ENCODE measurements around the gene ANKH. TPM values are rescaled to one million over a fixed set of nuclear protein-coding genes. Genes with fewer than 3 reads are reported as not detected.

Gene ANKH
- total and polyA plus RNA-seq, 2 of the 13 experiments (the other 11 are each of a cell fraction or from before 2014, with no cell fraction given): 25.0 to 36.0 TPM

- no peak for TF ChIP-seq YY1 (IDR thresholded peaks at IDR 0.05; ENCODE audit: insufficient read depth, insufficient replicate concordance, low read depth, low read length)
- TF ChIP-seq MIER2 (CRISPR knock-in tag; IDR thresholded peaks at IDR 0.05): no peak
- TF ChIP-seq NFE2 (CRISPR knock-in tag; IDR thresholded peaks at IDR 0.05): no peak
- TF ChIP-seq ZSCAN22 (CRISPR knock-in tag; IDR thresholded peaks at IDR 0.05): no peak
- no peak for TF ChIP-seq HOXA9 (CRISPR knock-in tag; IDR thresholded peaks at IDR 0.05; ENCODE audit: borderline replicate concordance)
- TF ChIP-seq ZFP36 (IDR thresholded peaks at IDR 0.05; ENCODE audit: borderline replicate concordance, low read depth, low read length, partially characterized antibody): no peak
- TF ChIP-seq NFIB (CRISPR knock-in tag; IDR thresholded peaks at IDR 0.05; ENCODE audit: borderline replicate concordance): no peak
- no peak for TF ChIP-seq ZNF746 (CRISPR knock-in tag; IDR thresholded peaks at IDR 0.05)
- TF ChIP-seq ZNF431 (CRISPR knock-in tag; IDR thresholded peaks at IDR 0.05; ENCODE audit: borderline replicate concordance, low read depth): no peak
- TF ChIP-seq NRL (CRISPR knock-in tag; IDR thresholded peaks at IDR 0.05; ENCODE audit: borderline replicate concordance): no peak
- TF ChIP-seq KLF9 (CRISPR knock-in tag; IDR thresholded peaks at IDR 0.05; ENCODE audit: low read depth): no peak
- TF ChIP-seq MLLT10 (CRISPR knock-in tag; IDR thresholded peaks at IDR 0.05): no peak
- no peak for TF ChIP-seq ZNF543 (CRISPR knock-in tag; IDR thresholded peaks at IDR 0.05)
- TF ChIP-seq ZSCAN30 (CRISPR knock-in tag; IDR thresholded peaks at IDR 0.05): no peak
- TF ChIP-seq, protein P1, sequence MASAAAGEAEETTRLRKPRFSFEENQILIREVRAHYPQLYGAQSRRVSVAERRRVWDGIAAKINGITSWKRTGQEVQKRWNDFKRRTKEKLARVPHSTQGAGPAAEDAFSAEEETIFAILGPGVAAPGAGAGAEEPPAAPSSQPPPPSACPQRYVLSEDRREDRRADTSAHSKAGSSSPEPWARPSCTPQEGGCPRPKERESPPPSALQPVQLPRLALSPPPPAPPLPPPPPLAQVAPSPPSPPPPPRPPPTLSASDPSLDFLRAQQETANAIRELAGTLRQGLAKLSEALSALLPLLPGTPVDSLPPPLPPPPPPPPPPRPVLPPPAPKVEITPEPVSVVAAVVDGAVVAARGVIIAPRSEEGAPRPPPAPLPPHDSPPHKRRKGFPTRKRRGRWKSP (CRISPR knock-in tag; IDR thresholded peaks at IDR 0.05): 0 out of 2 replicates have a peak, but pooled peaks have one; percentile 31
- TF ChIP-seq BHLHE40 (IDR thresholded peaks at IDR 0.05; ENCODE audit: low read length): no peak
- TF ChIP-seq ZNF530 (CRISPR knock-in tag; IDR thresholded peaks at IDR 0.05; ENCODE audit: low read depth): no peak
- no peak for TF ChIP-seq CHD4 (IDR thresholded peaks at IDR 0.05; ENCODE audit: borderline replicate concordance, low read length)
- TF ChIP-seq ZNF772 (CRISPR knock-in tag; IDR thresholded peaks at IDR 0.05): no peak
- no peak for TF ChIP-seq SIX1 (CRISPR knock-in tag; IDR thresholded peaks at IDR 0.05; ENCODE audit: borderline replicate concordance)
- TF ChIP-seq, protein P2, sequence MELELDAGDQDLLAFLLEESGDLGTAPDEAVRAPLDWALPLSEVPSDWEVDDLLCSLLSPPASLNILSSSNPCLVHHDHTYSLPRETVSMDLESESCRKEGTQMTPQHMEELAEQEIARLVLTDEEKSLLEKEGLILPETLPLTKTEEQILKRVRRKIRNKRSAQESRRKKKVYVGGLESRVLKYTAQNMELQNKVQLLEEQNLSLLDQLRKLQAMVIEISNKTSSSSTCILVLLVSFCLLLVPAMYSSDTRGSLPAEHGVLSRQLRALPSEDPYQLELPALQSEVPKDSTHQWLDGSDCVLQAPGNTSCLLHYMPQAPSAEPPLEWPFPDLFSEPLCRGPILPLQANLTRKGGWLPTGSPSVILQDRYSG (CRISPR knock-in tag; IDR thresholded peaks at IDR 0.05): no peak
- TF ChIP-seq ZUFSP (CRISPR knock-in tag; IDR thresholded peaks at IDR 0.05; ENCODE audit: borderline replicate concordance): no peak
- TF ChIP-seq EED (CRISPR knock-in tag; IDR thresholded peaks at IDR 0.05): no peak
- TF ChIP-seq, protein P3, sequence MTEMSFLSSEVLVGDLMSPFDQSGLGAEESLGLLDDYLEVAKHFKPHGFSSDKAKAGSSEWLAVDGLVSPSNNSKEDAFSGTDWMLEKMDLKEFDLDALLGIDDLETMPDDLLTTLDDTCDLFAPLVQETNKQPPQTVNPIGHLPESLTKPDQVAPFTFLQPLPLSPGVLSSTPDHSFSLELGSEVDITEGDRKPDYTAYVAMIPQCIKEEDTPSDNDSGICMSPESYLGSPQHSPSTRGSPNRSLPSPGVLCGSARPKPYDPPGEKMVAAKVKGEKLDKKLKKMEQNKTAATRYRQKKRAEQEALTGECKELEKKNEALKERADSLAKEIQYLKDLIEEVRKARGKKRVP (CRISPR knock-in tag; IDR thresholded peaks at IDR 0.05): no peak
- TF ChIP-seq ZNF292 (CRISPR knock-in tag; IDR thresholded peaks at IDR 0.05; ENCODE audit: borderline replicate concordance, low read depth): no peak
- TF ChIP-seq FOXK1 (CRISPR knock-in tag; IDR thresholded peaks at IDR 0.05; ENCODE audit: borderline replicate concordance, low read depth): no peak; the same call in 1 of the 2 replicates
- TF ChIP-seq ZNF138 (CRISPR knock-in tag; IDR thresholded peaks at IDR 0.05; ENCODE audit: low read depth): no peak
- no peak for TF ChIP-seq DR1 (CRISPR knock-in tag; IDR thresholded peaks at IDR 0.05)
- peak; percentile 82 for TF ChIP-seq POGZ (CRISPR knock-in tag; IDR thresholded peaks at IDR 0.05)
These were observed 111.0 kb downstream of the ANKH start (continued) for GRCh38 chr5:14760548-14761002.
